ENCODE results near the gene DHRS12. TPM values are rescaled to one million over a fixed set of nuclear protein-coding genes. Genes with fewer than 3 reads are reported as not detected.

DHRS12 gene
- total and polyA plus RNA-seq, 8 donors = 11.7 to 20.2 (median 14.9) TPM

GRCh38 chr13:51746802-51747201 lies 57.2 kb downstream of the DHRS12 start:
- Histone ChIP-seq H3K9me3 (peaks cover 0 to 20% of the 10 kb centered on the region in 2 donors), H3K36me3 (peaks cover 0 to 59% of the 10 kb centered on the region in 2 donors), H3K27me3 (no peaks in the 10 kb centered on the region), H3K4me1 (no peaks in the 10 kb centered on the region), H3K4me3 (no peak overlapping the region), H3K27ac (no peak overlapping the region)
- ATAC-seq = no peak
- DNase-seq = no peak
- TF ChIP-seq CTCF (IDR thresholded peaks at IDR 0.05) = no peak
- intact Hi-C loops (cut with DNase I) = no loop called here

GRCh38 chr13:51745243-51745642 lies 58.7 kb downstream of the DHRS12 start:
- no peak for TF ChIP-seq CTCF (IDR thresholded peaks at IDR 0.05)
- intact Hi-C loops (cut with DNase I) = no loop called here
- Histone ChIP-seq H3K27me3 (no peaks in the 10 kb centered on the region), H3K4me1 (no peaks in the 10 kb centered on the region), H3K4me3 (no peak overlapping the region), H3K36me3 (peaks cover 0 to 47% of the 10 kb centered on the region in 2 donors), H3K9me3 (peaks cover 0 to 20% of the 10 kb centered on the region in 2 donors), H3K27ac (no peak overlapping the region)
- ATAC-seq = no peak
- DNase-seq = no peak

GRCh38 chr13:51742611-51743010 lies 61.4 kb downstream of the DHRS12 start:
- peaks cover 0 to 7% of the 10 kb centered on the region in 2 donors for H3K4me1 ChIP-seq
- no peak for TF ChIP-seq CTCF (IDR thresholded peaks at IDR 0.05)
- ATAC-seq = no peak
- H3K27ac ChIP-seq = no peak overlapping the region
- H3K27me3 ChIP-seq = no peaks in the 10 kb centered on the region
- no peak overlapping the region for H3K4me3 ChIP-seq
- DNase-seq = no peak
- intact Hi-C loops (cut with DNase I) = no loop called here
- peaks cover 0 to 6% of the 10 kb centered on the region in 2 donors for H3K9me3 ChIP-seq
- peaks cover 0 to 37% of the 10 kb centered on the region in 2 donors for H3K36me3 ChIP-seq

- ATAC-seq (no peak), DNase-seq (no peak)
- peaks cover 0 to 32% of the 10 kb centered on the region in 2 donors for H3K36me3 ChIP-seq
- H3K4me3 ChIP-seq = no peak overlapping the region
- no peak overlapping the region for H3K27ac ChIP-seq
- H3K9me3 ChIP-seq = peaks cover 0 to under 1% of the 10 kb centered on the region in 2 donors
- H3K4me1 ChIP-seq = peaks cover 0 to 7% of the 10 kb centered on the region in 2 donors
- no peaks in the 10 kb centered on the region for H3K27me3 ChIP-seq
- no peak for TF ChIP-seq CTCF (IDR thresholded peaks at IDR 0.05)
- intact Hi-C loops (cut with DNase I) = no loop called here
These were observed 61.9 kb downstream of the DHRS12 start for GRCh38 chr13:51742031-51742430.

- ATAC-seq = peak; percentile 33
- peaks cover 0 to 7% of the 10 kb centered on the region in 2 donors for H3K4me1 ChIP-seq
- H3K36me3 ChIP-seq = peaks cover 0 to 21% of the 10 kb centered on the region in 2 donors
- no peak for TF ChIP-seq CTCF (IDR thresholded peaks at IDR 0.05)
- no peaks in the 10 kb centered on the region for H3K27me3 ChIP-seq
- no peak overlapping the region for H3K4me3 ChIP-seq
- no peak for DNase-seq
- intact Hi-C loops (cut with DNase I) = no loop called here
- H3K27ac ChIP-seq = peak overlapping the region in 1 of 2 donors; percentile 43
- no peaks in the 10 kb centered on the region for H3K9me3 ChIP-seq
These were observed 63.3 kb downstream of the DHRS12 start for GRCh38 chr13:51740698-51741097.
